ENCODE results near the gene CBR1.
"Not testable (repeated sequence)": the region's sequence is repeated elsewhere in the genome, so short reads cannot be mapped to it uniquely, and the experiment has no call there.

Gene CBR1

GRCh38 chr21:36052860-36053714 is 16.7 kb upstream of the CBR1 start:
- no peak for DNase-seq (ENCODE audit: low read depth)

DNA sequence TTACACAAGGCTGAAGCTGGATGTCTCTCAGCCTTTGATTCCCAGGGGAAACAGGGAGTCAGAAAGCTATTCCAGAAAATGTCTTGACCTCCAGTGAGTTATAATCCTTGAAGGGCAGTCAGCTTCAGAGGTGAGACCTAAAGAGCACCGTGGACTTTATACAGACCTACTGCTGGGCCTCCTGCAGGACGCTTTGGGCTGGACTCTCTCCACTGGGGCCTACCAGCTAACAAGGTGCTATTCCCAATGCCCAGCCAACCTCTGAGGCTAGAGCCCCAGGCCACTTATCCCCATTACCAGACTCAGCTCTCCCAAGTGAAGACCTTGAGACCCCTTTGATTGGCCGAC is 16.1 kb upstream of the CBR1 start:
- no peak for DNase-seq (ENCODE audit: low read depth)

- DNase-seq (ENCODE audit: low read depth), result no peak
These were observed 14.3 kb upstream of the CBR1 start for GRCh38 chr21:36055551-36055950.

GRCh38 chr21:36059823-36060158 is 10.0 kb upstream of the CBR1 start:
- no peak for DNase-seq (ENCODE audit: low read depth)

GRCh38 chr21:36060159-36060921 is 9.5 kb upstream of the CBR1 start, which contains the start of gene SETD4:
Gene SETD4 (minus strand): TSS chr21:36060526. CDS start chr21:36058888, 1,638 bp downstream.
- peak; percentile 95 for DNase-seq (ENCODE audit: low read depth)

DNA sequence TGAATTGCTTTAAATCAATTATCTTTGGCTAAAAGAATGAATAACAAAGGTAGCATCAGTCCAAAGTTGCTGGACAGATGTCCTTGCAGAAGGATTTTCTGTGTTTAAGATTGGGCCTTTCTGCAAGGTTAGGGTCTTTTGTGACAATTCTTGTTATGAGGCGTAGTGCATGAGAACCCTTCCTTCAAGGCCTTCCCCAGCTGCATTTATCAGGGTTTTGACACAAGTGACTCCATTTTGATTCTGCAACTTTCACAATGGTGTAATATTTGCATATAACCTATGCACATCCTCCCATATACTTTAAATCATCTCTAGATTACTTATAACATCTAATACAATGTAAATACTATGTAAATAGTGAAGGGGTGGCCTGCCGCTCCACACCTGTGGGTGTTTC is 8.4 kb upstream of the CBR1 start:
- DNase-seq (ENCODE audit: low read depth), result no peak

- DNase-seq (ENCODE audit: low read depth), result no peak
These were observed 6.3 kb upstream of the CBR1 start for GRCh38 chr21:36063375-36064084.

- DNase-seq (ENCODE audit: low read depth), result no peak
These were observed 5.8 kb upstream of the CBR1 start for GRCh38 chr21:36064085-36064460.

DNA sequence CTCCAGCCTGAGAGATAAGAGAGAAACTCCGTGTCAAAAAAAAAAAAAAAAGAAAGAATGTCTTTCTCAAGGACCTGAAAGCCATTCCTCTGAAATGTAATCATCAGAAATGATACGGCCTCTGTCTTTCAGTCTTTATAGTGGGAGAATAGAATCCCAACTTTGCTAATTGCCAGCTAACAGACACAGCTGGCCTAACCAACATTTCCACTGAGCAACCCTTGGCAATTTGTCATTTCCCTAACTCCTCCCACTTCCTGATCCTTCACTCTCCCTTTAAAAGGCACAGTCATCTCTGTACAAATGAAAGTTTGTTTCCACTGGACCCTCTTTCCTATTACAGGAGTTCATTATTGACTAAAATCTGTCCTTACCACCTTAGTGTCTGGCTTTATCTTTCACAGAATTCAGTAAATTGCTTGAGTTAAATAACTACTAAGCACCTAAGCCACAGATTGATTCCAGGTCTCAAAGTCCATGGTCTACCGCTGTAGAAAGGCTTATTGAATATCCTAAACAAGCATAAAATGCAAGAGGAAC is 4.3 kb upstream of the CBR1 start:
- peak; percentile 59 for DNase-seq (ENCODE audit: low read depth)

- no peak for DNase-seq (ENCODE audit: low read depth)
These were observed 951 bp upstream of the CBR1 start for GRCh38 chr21:36068748-36069398.

GRCh38 chr21:36070999-36071398 is 1.2 kb downstream of the CBR1 start:
- DNase-seq (ENCODE audit: low read depth), result no peak

DNA sequence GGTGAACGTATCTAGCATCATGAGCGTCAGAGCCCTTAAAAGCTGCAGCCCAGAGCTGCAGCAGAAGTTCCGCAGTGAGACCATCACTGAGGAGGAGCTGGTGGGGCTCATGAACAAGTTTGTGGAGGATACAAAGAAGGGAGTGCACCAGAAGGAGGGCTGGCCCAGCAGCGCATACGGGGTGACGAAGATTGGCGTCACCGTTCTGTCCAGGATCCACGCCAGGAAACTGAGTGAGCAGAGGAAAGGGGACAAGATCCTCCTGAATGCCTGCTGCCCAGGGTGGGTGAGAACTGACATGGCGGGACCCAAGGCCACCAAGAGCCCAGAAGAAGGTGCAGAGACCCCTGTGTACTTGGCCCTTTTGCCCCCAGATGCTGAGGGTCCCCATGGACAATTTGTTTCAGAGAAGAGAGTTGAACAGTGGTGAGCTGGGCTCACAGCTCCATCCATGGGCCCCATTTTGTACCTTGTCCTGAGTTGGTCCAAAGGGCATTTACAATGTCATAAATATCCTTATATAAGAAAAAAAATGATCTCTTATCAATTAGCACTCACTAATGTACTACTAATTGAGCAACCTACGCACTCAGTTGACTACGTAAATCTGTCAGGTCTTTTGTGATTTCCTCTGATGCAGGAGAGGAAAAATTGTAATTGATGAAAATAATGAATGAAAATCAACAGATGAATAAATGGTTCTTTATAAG is 2.8 kb downstream of the CBR1 start:
- no peak for DNase-seq (ENCODE audit: low read depth)

- DNase-seq (ENCODE audit: low read depth), result no peak
These were observed 3.4 kb downstream of the CBR1 start for GRCh38 chr21:36073181-36073580.

DNA sequence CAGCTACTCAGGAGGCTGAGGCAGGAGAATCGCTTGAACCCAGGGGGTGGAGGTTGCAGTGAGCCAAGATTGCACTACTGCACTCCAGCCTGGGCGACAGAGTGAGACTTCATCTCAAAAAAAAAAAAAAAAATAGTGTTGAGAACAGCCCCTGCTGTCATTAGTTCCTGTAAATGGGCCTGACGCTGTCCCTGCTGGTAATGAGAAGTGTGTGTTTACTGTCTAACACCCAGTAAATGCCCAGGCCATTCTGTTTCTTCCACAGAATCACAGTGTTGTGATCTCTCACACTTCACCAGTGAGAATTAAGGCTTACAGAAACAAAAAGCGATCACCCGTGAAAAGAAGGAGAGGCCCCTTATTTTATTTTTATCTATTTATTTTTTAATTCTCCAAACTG is 4.1 kb downstream of the CBR1 start:
- not testable (repeated sequence) for DNase-seq (ENCODE audit: low read depth)

GRCh38 chr21:36075171-36075570 is 5.3 kb downstream of the CBR1 start:
- DNase-seq (ENCODE audit: low read depth), result no peak

DNA sequence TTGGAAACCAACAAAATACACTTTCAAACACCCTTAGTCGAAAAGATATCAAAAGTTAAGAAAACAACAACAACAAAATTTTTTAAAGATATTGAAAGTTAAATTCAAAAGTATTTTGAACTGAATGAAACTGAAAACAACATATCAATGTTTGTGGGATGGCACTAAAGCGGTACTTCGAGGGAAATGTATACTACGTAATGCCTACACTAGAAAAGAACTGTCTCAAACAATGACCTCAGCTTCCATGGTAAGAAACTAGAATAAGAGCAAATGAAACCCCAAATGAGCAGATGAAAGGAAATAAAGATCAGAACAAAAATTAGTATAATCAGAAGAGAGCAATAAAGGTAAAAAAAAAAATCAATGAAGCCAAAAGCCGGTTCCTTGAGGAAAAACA is 6.1 kb downstream of the CBR1 start:
- no peak for DNase-seq (ENCODE audit: low read depth)

DNA sequence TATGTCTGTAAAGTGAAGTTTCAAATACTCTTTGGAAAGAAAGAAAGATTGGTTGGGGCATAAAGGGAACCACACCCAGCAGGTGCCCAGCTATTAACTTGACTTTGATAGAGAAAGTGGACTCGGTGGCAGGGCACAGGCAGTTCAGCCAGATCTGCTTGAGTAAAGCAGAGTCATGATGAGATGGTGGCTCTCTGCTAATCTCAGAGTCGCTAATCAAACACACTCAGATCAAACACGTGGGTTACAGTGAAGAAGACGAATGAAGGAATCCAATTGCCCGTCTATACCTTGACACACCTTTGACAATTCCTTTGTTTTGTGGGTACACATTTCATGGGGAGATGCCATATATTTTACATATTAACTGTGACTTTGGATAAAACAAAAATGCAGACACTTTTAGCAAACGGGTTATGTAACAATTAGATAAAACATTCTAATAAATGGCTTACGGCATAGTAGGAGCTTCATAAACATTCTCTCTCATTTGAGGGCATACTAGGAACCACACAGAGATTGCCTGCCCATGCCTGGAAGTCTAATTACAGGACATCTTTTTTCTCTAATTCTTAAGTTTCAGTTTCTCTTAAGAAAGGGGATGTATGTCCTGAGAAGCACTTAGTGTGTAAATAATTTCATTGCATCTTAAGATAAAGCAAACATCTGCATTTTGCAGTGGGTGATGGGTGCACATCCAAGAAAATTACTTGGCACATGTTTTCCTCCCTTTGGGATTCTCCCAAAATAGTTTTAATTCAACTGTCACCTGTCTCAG is 7.2 kb downstream of the CBR1 start:
- no peak for DNase-seq (ENCODE audit: low read depth)

DNA sequence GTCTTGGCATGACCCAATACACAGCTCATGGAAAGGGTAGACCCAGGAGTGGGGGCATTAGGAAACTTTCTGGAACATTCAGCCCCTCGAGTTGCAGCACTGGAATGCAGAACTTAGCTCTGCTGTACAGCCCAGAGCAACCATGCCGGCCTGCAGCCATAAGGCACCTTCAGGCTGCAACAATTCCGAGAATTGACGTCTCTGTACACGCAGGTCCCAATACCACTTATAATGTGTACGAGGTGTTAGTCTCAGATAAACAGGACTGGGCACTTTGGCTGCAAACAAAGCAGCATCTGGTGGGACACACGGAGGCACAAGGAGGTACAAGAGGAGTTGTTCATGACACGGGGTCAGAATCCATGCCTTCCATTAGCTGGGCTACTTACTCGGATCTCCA is 7.9 kb downstream of the CBR1 start:
- no peak for DNase-seq (ENCODE audit: low read depth)

DNA sequence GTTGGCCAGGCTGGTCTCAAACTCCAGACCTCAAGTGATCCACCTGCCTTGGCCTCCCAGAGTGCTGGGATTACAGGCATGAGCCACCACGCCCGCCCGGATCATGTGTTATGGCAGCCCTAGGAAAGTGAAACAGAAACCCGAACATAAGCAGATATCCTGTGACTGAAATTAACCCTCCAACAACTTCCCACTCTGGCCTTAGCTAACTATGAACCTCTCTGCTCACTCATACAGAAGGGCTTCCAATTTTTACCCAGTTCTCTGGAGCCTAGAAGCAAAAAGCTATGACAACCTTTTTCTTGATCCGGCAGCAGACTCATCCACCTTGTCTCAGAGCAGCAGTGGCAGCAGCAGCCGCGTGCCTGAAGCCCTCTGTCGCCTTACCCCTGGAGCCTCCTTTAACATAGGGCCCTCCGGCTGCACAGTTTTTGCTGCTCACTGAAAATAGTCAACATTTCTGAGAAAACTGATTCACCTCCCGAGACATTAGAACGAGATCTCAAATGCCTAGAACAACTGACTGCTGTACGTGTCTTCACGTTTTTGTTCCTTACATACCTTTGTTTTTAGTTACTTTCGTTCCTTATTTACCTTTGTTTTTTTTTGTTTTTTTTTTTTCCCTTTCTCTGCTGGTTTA is 9.3 kb downstream of the CBR1 start:
- no peak for DNase-seq (ENCODE audit: low read depth)

- DNase-seq (ENCODE audit: low read depth), result no peak
These were observed 9.8 kb downstream of the CBR1 start for GRCh38 chr21:36079671-36080070.

Data from fibroblast of gingiva (primary cell).